ENCODE results near the gene BHLHE23.

Gene BHLHE23

DNA sequence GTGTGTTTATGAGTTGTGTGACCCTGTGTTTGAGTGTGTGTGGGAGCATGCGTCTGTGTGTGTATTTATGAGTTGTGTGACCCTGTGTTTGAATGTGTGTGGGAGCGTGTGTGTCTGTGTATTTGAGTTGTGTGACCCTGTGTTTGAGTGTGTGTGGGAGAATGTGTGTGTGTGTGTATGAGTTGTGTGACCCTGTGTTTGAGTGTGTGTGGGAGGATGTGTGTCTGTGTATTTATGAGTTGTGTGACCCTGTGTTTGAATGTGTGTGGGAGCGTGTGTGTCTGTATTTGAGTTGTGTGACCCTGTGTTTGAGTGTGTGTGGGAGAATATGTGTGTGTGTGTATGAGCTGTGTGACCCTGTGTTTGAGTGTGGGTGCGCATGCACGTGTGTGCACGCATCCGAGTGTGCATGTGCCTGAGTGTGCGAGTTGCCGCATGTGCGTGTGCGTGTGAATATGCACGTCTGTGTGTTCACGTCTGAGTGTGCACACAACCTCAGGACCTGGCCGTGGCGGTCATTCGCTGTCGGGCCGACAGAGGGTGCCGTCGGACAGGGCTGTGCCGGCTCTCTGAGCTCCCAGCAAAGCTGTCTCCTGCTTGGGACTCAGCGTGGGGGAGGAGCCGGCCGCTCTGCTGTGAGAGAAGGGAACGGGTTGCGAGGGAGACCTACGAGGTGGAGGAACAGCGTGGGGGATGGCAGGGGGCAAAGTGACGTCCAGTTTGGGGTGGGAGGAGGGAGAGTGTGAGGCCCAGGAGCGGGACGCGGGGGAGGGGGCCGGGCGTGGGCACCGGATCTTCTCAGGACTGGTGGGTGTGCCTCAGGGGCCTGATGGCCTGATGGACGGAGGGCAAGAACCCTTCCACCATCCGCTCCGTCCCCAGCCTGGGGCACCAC is 34.6 kb downstream of the BHLHE23 start:
- FAIRE-seq (peak; percentile 94), DNase-seq (ENCODE audit: insufficient read length, low spot score) (peak; percentile 98)
- TF ChIP-seq SPI1 (IDR thresholded peaks at IDR 0.05; ENCODE audit: low read depth, low read length) = no peak
- peak; percentile 84 for TF ChIP-seq POU2F2 (IDR thresholded peaks at IDR 0.05; ENCODE audit: low read depth, low read length)
- TF ChIP-seq POLR2AphosphoS5 (IDR thresholded peaks at IDR 0.05; ENCODE audit: low read depth, low read length) = no peak
- TF ChIP-seq POLR2A (IDR thresholded peaks at IDR 0.05; ENCODE audit: low read depth, low read length) = no peak
- peak; percentile 33 for TF ChIP-seq PAX5 (IDR thresholded peaks at IDR 0.05; ENCODE audit: insufficient read depth, low read length, severe bottlenecking)
- TF ChIP-seq TAF1 (IDR thresholded peaks at IDR 0.05; ENCODE audit: low read depth, low read length) = no peak

DNA sequence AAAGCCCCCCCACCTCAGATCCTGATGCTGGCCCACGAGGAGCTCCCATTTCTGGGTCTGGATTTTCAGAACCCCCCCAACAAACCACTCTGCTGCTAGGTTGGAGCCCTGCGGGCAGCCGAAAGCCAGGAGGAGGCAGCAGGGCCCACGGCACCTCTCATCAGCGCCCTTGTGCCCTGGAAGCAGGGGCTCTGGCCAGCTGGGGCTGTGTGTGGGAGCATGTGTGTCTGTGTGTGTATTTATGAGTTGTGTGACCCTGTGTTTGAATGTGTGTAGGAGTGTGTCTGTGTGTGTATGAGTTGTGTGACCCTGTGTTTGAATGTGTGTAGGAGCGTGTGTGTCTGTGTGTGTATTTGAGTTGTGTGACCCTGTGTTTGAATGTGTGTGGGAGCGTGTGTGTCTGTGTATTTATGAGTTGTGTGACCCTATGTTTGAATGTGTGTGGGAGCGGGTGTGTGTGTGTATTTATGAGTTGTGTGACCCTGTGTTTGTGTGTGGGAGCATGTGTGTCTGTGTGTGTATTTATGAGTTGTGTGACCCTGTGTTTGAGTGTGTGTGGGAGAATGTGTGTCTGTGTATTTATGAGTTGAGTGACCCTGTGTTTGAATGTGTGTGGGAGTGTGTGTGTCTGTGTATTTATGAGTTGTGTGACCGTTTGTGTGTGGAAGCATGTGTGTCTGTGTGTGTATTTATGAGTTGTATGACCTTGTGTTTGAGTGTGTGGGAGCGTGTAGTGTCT is 35.4 kb downstream of the BHLHE23 start:
- no peak for TF ChIP-seq PAX5 (IDR thresholded peaks at IDR 0.05; ENCODE audit: insufficient read depth, low read length, severe bottlenecking)
- TF ChIP-seq TAF1 (IDR thresholded peaks at IDR 0.05; ENCODE audit: low read depth, low read length) = no peak
- no peak for TF ChIP-seq SPI1 (IDR thresholded peaks at IDR 0.05; ENCODE audit: low read depth, low read length)
- TF ChIP-seq POLR2AphosphoS5 (IDR thresholded peaks at IDR 0.05; ENCODE audit: low read depth, low read length) = no peak
- TF ChIP-seq POU2F2 (IDR thresholded peaks at IDR 0.05; ENCODE audit: low read depth, low read length) = no peak
- no peak for TF ChIP-seq POLR2A (IDR thresholded peaks at IDR 0.05; ENCODE audit: low read depth, low read length)
- DNase-seq (ENCODE audit: insufficient read length, low spot score) (no peak), FAIRE-seq (no peak)

DNA sequence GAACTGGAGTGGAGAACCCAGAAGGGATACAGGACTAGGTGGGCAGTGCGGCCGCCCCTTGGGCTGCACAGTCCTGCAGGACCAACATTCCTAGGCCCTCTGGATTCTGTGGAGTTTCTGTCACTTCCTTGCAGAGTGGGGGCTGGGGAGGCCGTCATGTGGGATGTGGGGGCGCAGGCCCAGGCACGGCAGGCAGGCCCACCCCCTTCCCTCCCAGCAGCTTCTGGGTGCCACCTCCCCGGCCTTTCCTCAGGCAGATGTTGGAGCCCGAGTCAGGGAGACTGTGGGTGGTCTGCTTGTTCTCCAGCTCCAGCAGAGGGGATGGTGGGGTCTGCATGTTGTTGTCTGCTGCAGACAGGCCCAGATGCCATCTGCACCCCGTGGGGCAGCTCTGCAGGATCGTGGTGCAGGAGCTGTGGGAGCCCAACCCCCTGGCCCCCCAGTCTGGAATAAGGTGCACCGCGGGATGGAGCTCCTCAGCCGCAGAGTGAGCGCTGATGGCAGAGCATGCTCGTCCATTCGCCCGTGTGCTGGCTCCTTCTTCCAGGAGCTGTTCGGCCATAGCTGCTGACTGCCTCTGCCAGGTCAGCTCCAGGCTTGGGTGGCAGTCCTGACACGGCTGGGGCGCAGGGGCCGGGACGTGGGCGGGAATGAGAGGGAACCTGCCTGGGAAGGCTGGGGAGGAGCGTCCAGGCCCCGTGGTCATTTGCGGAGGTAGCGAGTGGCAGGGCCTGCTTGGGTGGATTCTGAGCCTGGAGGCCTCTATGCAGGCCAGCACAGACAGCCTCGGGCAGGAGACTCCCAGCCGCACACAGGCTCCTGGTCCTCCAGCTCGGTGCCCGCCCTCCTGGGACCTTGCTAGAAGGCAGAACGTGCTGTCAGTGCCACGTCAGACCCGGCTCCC is 36.2 kb downstream of the BHLHE23 start:
- no peak for DNase-seq (ENCODE audit: insufficient read length, low spot score)
- FAIRE-seq = no peak

DNA sequence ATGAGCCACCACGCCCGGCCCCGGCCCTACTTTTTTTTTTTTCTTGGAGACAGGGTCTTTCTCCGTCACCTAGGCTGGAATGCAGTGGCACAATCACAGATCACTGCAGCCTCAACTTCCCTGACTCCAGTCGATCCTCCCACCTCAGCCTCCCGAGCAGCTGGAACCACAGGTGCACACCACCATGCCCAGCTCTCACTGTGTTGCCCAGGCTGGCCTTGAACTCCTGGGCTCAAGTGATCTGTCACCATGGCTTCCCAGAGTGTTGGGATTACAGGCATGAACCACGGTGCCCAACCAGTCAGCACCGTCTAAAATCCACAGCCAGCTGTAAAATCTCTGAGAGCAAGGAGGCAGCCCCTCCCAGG is 36.8 kb downstream of the BHLHE23 start:
- TF ChIP-seq POU2F2 (IDR thresholded peaks at IDR 0.05; ENCODE audit: low read depth, low read length) = no peak
- TF ChIP-seq PAX5 (IDR thresholded peaks at IDR 0.05; ENCODE audit: insufficient read depth, low read length, severe bottlenecking) = no peak
- no peak for TF ChIP-seq SPI1 (IDR thresholded peaks at IDR 0.05; ENCODE audit: low read depth, low read length)
- no peak for TF ChIP-seq TAF1 (IDR thresholded peaks at IDR 0.05; ENCODE audit: low read depth, low read length)
- TF ChIP-seq POLR2AphosphoS5 (IDR thresholded peaks at IDR 0.05; ENCODE audit: low read depth, low read length) = no peak
- no peak for TF ChIP-seq POLR2A (IDR thresholded peaks at IDR 0.05; ENCODE audit: low read depth, low read length)
- FAIRE-seq = no peak

More for the DNA sequence above, 36.2 kb downstream of the BHLHE23 start:
- TF ChIP-seq POLR2A (IDR thresholded peaks at IDR 0.05; ENCODE audit: low read depth, low read length) = no peak
- no peak for TF ChIP-seq SPI1 (IDR thresholded peaks at IDR 0.05; ENCODE audit: low read depth, low read length)
- no peak for TF ChIP-seq POLR2AphosphoS5 (IDR thresholded peaks at IDR 0.05; ENCODE audit: low read depth, low read length)
- TF ChIP-seq POU2F2 (IDR thresholded peaks at IDR 0.05; ENCODE audit: low read depth, low read length) = no peak
- TF ChIP-seq PAX5 (IDR thresholded peaks at IDR 0.05; ENCODE audit: insufficient read depth, low read length, severe bottlenecking) = no peak
- TF ChIP-seq TAF1 (IDR thresholded peaks at IDR 0.05; ENCODE audit: low read depth, low read length) = no peak

DNA sequence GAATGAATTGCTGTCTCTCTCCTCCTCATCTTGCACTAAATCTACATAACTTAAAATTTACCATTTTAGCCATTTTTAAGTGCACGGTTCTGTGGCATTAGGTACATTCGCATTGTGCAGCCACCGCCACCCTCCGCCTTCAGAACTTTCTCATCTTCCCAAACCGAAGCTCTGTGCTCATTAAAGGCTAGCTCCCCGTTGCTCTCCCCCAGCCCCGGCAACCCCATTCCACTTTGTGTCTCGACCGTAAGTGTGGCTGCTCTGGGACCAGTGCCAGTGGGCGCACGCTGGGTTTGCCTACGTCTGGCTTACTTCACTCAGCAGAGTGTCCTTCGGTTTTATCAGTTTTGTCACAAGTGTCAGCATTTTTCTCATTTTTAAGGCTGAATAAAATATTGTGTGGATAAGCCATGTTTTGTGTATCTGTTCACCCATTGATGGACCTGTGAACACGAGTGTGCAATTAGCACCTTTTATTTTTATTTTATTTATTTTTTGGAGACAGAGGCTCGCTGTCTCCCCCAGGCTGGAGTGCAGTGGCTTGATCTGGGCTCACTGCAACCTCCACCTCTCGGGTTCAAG is 37.5 kb downstream of the BHLHE23 start:
- TF ChIP-seq POU2F2 (IDR thresholded peaks at IDR 0.05; ENCODE audit: low read depth, low read length) (no peak), POLR2A (IDR thresholded peaks at IDR 0.05; ENCODE audit: low read depth, low read length) (no peak), SPI1 (IDR thresholded peaks at IDR 0.05; ENCODE audit: low read depth, low read length) (no peak), TAF1 (IDR thresholded peaks at IDR 0.05; ENCODE audit: low read depth, low read length) (no peak), PAX5 (IDR thresholded peaks at IDR 0.05; ENCODE audit: insufficient read depth, low read length, severe bottlenecking) (no peak), POLR2AphosphoS5 (IDR thresholded peaks at IDR 0.05; ENCODE audit: low read depth, low read length) (no peak)
- FAIRE-seq (no peak), DNase-seq (ENCODE audit: insufficient read length, low spot score) (no peak)

More for the DNA sequence above, 36.8 kb downstream of the BHLHE23 start:
- DNase-seq (ENCODE audit: insufficient read length, low spot score) = no peak

DNA sequence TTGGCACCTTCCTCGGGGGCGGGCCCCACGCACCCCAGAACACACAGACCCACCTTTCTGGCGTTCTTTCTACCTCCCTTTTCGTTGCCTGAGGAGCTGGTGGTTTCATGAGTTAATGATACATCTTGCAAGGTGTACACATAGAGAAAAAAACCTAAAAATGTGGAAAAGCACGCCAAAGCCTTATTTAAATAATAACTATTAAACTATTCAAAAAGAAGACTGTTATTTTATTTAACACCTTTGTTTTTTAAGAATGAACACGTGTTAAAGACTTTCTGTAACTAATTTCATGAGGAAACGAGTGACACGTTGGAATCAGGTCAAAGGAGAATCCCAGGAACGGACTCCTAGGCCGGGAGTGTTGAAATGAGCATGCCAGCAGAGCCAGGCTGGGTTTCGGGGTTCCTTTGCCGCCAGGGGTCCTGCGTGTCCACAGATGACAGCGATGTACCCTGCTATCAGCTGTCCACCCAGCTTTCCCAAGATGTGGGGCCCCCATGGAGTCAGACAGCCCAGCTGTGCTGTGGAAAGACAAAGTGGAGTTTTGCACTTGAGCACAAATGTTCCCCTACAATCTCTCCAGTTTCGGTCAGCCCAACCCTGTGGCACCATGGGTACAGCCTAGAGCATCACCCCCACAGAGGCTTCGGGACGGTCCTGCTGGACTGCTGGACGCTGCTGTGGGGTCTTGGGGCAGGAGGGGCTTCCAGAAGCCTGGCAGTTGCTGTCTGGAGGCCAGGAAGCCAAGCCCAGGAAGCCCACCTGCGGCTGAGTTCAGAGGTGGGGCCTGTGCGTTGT is 38.2 kb downstream of the BHLHE23 start:
- no peak for FAIRE-seq
- TF ChIP-seq POLR2AphosphoS5 (IDR thresholded peaks at IDR 0.05; ENCODE audit: low read depth, low read length) = no peak
- TF ChIP-seq SPI1 (IDR thresholded peaks at IDR 0.05; ENCODE audit: low read depth, low read length) = no peak
- TF ChIP-seq TAF1 (IDR thresholded peaks at IDR 0.05; ENCODE audit: low read depth, low read length) = no peak
- TF ChIP-seq POU2F2 (IDR thresholded peaks at IDR 0.05; ENCODE audit: low read depth, low read length) = no peak
- no peak for TF ChIP-seq PAX5 (IDR thresholded peaks at IDR 0.05; ENCODE audit: insufficient read depth, low read length, severe bottlenecking)
- no peak for TF ChIP-seq POLR2A (IDR thresholded peaks at IDR 0.05; ENCODE audit: low read depth, low read length)
- DNase-seq (ENCODE audit: insufficient read length, low spot score) = no peak

DNA sequence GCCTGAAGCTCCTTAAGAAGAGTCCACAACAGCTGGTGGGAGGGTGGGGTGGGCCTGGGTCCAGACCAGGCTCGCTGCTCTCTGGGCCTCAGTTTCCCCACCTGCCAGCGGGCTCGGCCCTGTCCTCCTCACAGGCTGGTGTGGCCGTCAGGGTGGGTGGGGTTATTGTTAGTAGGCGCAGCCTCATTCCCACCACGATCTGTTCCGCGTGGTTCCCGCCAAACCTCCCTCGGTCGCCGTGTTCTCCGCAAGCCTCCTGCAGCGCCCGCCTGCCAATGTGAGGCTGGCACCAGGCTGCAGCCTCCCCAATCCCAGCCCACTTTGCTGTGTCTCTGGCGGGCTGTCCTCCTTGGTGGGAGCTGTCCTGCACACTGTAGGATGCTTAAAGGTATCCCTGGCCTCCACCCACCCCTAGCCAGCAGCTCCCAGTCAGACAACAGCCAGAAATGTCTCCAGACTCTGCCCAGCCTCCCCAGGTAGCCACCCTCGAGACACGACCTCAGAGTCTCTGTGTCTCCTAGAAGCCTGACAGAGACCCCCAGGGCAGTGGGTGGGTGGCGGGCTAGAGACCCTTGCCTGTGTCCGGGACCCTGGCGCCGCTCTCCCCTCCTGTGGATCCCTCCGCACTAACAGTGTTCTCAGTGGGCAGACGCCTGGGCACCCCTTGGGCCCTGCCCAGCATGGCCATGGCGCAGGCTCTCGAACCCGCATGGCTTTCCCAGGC is 39.0 kb downstream of the BHLHE23 start:
- FAIRE-seq (no peak), DNase-seq (ENCODE audit: insufficient read length, low spot score) (no peak)
- TF ChIP-seq POLR2A (IDR thresholded peaks at IDR 0.05; ENCODE audit: low read depth, low read length) (no peak), POLR2AphosphoS5 (IDR thresholded peaks at IDR 0.05; ENCODE audit: low read depth, low read length) (no peak), PAX5 (IDR thresholded peaks at IDR 0.05; ENCODE audit: insufficient read depth, low read length, severe bottlenecking) (no peak), SPI1 (IDR thresholded peaks at IDR 0.05; ENCODE audit: low read depth, low read length) (no peak), TAF1 (IDR thresholded peaks at IDR 0.05; ENCODE audit: low read depth, low read length) (no peak), POU2F2 (IDR thresholded peaks at IDR 0.05; ENCODE audit: low read depth, low read length) (no peak)
